Stimulated activated CD8-positive, alpha-beta memory T cell treated with anti-CD3 and anti-CD28 coated beads, Interleukin-15, amount 100 ng/mL, for 4 hours (primary cell): Measurements from ENCODE around the gene ARHGEF7.

ENCODE experiments used
- DNase-seq, 2 donors: peaks; one replicate each; pipeline ENCODE4 v3.0.0-alpha.2; 2020; ENCODE audit warnings: low read depth in 2 of 2

Gene ARHGEF7

GRCh38 chr13:111225810-111226546 is 110.9 kb downstream of the ARHGEF7 start:
- no peak for DNase-seq

GRCh38 chr13:111227405-111227804 is 112.3 kb downstream of the ARHGEF7 start:
- no peak for DNase-seq

- DNase-seq: no peak
Measured at GRCh38 chr13:111228262-111229144, 113.4 kb downstream of the ARHGEF7 start.

- no peak for DNase-seq
Measured at GRCh38 chr13:111230385-111230930, 115.3 kb downstream of the ARHGEF7 start.

- DNase-seq: no peak
Measured at GRCh38 chr13:111232191-111232590, 117.1 kb downstream of the ARHGEF7 start.

GRCh38 chr13:111233080-111233479 is 118.0 kb downstream of the ARHGEF7 start:
- DNase-seq: no peak

GRCh38 chr13:111239764-111240670 is 124.9 kb downstream of the ARHGEF7 start:
- DNase-seq: no peak

GRCh38 chr13:111241006-111241755 is 126.1 kb downstream of the ARHGEF7 start:
- DNase-seq: no peak

GRCh38 chr13:111241862-111242261 is 126.8 kb downstream of the ARHGEF7 start:
- DNase-seq: no peak

GRCh38 chr13:111242585-111242984 is 127.5 kb downstream of the ARHGEF7 start:
- no peak for DNase-seq

- no peak for DNase-seq
Measured at GRCh38 chr13:111243981-111244380, 128.9 kb downstream of the ARHGEF7 start.

GRCh38 chr13:111245576-111246384 is 130.7 kb downstream of the ARHGEF7 start:
- DNase-seq: no peak

- no peak for DNase-seq
Measured at GRCh38 chr13:111247552-111247951, 132.4 kb downstream of the ARHGEF7 start.

GRCh38 chr13:111248822-111249221 is 133.7 kb downstream of the ARHGEF7 start:
- DNase-seq: no peak

GRCh38 chr13:111249637-111250360 is 134.7 kb downstream of the ARHGEF7 start:
- DNase-seq: no peak

GRCh38 chr13:111251646-111252445 is 136.7 kb downstream of the ARHGEF7 start:
- no peak for DNase-seq

GRCh38 chr13:111252446-111253364 is 137.6 kb downstream of the ARHGEF7 start:
- DNase-seq: no peak
